Activated CD8-positive, alpha-beta T cell treated with anti-CD3 and anti-CD28 coated beads, Interleukin-2, amount 10 ng/mL, durations not matched to agents 7 days and 5 days (primary cell): ENCODE data around the gene ATP2B3. TPM values are rescaled to one million over a fixed set of nuclear protein-coding genes. Genes with fewer than 3 reads are reported as not detected.

ENCODE experiments used
- ATAC-seq: fragments of 150-1000 bp; cut with Tn5 transposase; one replicate; pipeline ENCODE4 v1.10.0; 2021; ENCODE audit warnings: moderate library complexity
- CTCF ChIA-PET: fragments of 350-600 bp; sonication (Branson Sonifier 250); formaldehyde crosslinking; loops from one replicate; lab custom pipeline; 2021; ENCODE audit warnings: antibody characterized with exemption; lab: Charles Lee
- POLR2A ChIA-PET: fragments of 350-600 bp; sonication (Branson Sonifier 250); formaldehyde crosslinking; loops from one replicate; lab custom pipeline; 2021; ENCODE audit warnings: antibody characterized with exemption; lab: Charles Lee
- DNase-seq: peaks from one replicate; pipeline ENCODE4 v3.0.0-alpha.2; 2020
- H3K27ac Mint-ChIP-seq: one replicate; pipeline ENCODE4 v1.8.0; 2021; ENCODE audit warnings: mild to moderate bottlenecking, mixed read lengths
- H3K27me3 Mint-ChIP-seq: one replicate; pipeline ENCODE4 v1.8.0; 2021; ENCODE audit warnings: low read depth, mixed read lengths
- H3K36me3 Mint-ChIP-seq: one replicate; pipeline ENCODE4 v1.8.0; 2021; ENCODE audit warnings: low read depth, mixed read lengths
- H3K4me1 Mint-ChIP-seq: one replicate; pipeline ENCODE4 v1.8.0; 2021; ENCODE audit warnings: low read depth, mixed read lengths
- H3K4me3 Mint-ChIP-seq: one replicate; pipeline ENCODE4 v1.8.0; 2021; ENCODE audit warnings: mild to moderate bottlenecking, mixed read lengths
- H3K9me3 Mint-ChIP-seq: one replicate; pipeline ENCODE4 v1.8.0; 2022; ENCODE audit warnings: mixed read lengths; ENCODE audit not compliant: insufficient read depth
- total RNA-seq, 2 experiments: library from RNA; stranded (reverse); gene quantifications; one replicate each; pipeline ENCODE4 v1.2.3, GENCODE V29; 2021

The ATP2B3 gene
- total RNA-seq, 2 experiments from 2014 or later, result not detected

DNA sequence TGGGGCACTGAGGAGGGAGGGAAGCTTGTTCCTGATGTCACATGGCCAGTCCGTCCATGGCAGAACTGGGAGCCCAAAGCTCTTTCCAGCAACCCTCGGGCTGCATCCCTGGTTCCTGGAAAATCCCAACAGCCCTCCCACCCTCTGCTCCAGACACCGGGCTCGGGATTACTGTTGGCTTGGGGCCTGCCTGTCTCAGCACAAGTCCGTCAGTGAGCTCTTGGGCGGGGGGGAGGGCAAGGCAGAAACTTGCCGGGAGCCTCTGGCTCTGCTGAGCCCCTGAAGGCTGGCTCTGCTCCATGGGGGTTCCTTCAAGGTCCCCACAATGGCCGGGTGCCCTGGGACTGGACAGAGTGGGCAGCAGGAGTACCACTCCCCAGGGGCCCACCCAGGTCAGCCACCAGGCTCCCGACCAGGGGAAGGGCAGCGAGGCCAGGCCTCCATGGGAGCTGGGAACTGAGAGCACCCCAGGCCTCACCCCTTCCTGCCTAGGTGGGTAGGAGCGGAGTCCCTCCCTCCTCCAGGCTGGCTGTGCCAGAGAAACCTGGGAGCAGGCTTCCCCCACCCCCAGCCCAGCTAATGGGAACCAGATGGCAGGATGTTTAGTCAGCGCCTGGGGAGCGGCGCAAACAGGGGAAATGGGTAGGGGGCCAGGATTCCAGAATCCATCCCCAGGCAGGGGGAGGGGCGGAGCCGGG, 40.6 kb upstream of the ATP2B3 start:
- peaks cover 4% of the 10 kb centered on the region for H3K27me3 Mint-ChIP-seq
- ATAC-seq, result no peak
- no peak for DNase-seq
- POLR2A ChIA-PET, result no interaction called here
- CTCF ChIA-PET, result no interaction called here
- H3K36me3 Mint-ChIP-seq, result no peaks in the 10 kb centered on the region
- peaks cover 2% of the 10 kb centered on the region for H3K4me1 Mint-ChIP-seq
- H3K9me3 Mint-ChIP-seq, result no peaks in the 10 kb centered on the region
- no peak overlapping the region for H3K27ac Mint-ChIP-seq
- H3K4me3 Mint-ChIP-seq, result no peak overlapping the region

DNA sequence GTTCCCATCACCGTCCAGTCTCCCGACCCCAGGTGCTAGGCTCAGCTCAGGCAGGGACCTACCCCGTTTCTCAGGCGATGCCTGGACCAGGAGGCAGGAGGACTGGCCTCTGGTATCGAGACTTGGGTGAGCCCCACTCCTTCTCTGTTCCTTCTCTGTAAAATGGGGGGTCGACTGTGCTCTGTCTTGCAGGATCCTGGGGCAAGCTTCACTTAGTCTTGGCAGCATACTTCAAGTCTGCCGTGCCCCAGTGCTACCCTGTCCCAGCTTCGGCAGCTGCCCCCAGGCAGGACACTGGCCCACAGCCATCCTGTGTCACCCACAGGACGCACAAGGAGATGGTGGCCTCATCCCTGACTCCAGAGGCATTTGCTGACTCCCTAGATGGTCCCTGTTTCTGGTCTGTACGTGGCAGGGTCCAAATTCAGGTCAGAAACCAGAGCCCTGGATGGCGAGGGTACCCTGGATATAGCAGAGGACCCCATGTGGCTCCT, 40.0 kb upstream of the ATP2B3 start:
- H3K4me1 Mint-ChIP-seq, result peaks cover 2% of the 10 kb centered on the region
- no peaks in the 10 kb centered on the region for H3K36me3 Mint-ChIP-seq
- peaks cover 4% of the 10 kb centered on the region for H3K27me3 Mint-ChIP-seq
- H3K9me3 Mint-ChIP-seq, result no peaks in the 10 kb centered on the region
- ChIA-PET POLR2A (no interaction called here), CTCF (no interaction called here)
- ATAC-seq, result no peak
- no peak overlapping the region for H3K27ac Mint-ChIP-seq
- no peak overlapping the region for H3K4me3 Mint-ChIP-seq
- DNase-seq, result no peak

DNA sequence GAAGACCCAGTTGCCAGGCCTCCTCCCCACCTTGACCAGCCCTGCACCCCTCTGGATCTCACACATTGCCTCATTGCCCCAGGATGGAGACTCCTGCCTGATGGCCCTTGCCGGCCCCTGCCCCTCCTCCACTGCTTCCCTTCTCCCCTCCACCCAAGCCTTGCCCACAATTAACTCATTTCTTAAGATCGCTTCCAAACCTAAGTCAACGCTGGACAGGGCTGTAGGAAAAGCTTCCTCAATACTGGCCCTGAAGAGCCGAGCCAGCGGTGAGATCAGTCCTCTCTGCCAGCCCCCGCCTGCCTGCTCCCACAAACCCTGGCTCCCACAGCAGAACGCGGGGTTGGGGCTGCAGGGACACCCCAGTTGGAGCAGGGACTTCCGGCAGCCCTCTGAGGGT, 39.5 kb upstream of the ATP2B3 start:
- DNase-seq, result no peak
- no peaks in the 10 kb centered on the region for H3K36me3 Mint-ChIP-seq
- H3K4me3 Mint-ChIP-seq, result no peak overlapping the region
- H3K27ac Mint-ChIP-seq, result no peak overlapping the region
- no peaks in the 10 kb centered on the region for H3K9me3 Mint-ChIP-seq
- no peak for ATAC-seq
- ChIA-PET POLR2A (no interaction called here), CTCF (no interaction called here)
- peaks cover 4% of the 10 kb centered on the region for H3K27me3 Mint-ChIP-seq
- peaks cover 2% of the 10 kb centered on the region for H3K4me1 Mint-ChIP-seq

DNA sequence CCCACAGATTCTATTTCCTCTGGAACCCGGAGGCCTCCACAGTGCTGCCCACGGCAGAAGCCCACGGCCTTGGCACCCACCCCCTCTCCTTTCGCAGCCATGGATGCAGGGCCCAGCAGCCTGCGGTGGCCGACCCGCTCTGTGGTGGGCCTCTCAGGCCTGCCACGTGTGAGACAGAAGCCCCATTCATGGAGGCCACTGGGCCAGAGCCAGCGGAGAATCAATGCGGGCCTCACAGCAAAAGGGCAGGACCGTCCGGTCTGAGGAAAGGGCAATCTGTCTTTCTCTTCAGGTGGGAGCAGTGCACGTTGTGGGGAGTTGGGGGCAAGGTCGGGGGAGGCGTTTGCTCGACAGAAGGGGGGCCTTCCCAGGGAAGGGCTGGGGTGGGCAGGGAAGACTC, 38.7 kb upstream of the ATP2B3 start:
- H3K27me3 Mint-ChIP-seq, result peaks cover 4% of the 10 kb centered on the region
- peaks cover 2% of the 10 kb centered on the region for H3K4me1 Mint-ChIP-seq
- no peak overlapping the region for H3K27ac Mint-ChIP-seq
- H3K9me3 Mint-ChIP-seq, result no peaks in the 10 kb centered on the region
- ChIA-PET POLR2A (no interaction called here), CTCF (interaction anchor here (1.2 kb wide), 1 partner anchor 8 kb away, joined by 3 read pairs; no protein-coding TSS in a partner anchor)
- H3K4me3 Mint-ChIP-seq, result no peak overlapping the region
- DNase-seq, result no peak
- H3K36me3 Mint-ChIP-seq, result no peaks in the 10 kb centered on the region
- ATAC-seq, result no peak

DNA sequence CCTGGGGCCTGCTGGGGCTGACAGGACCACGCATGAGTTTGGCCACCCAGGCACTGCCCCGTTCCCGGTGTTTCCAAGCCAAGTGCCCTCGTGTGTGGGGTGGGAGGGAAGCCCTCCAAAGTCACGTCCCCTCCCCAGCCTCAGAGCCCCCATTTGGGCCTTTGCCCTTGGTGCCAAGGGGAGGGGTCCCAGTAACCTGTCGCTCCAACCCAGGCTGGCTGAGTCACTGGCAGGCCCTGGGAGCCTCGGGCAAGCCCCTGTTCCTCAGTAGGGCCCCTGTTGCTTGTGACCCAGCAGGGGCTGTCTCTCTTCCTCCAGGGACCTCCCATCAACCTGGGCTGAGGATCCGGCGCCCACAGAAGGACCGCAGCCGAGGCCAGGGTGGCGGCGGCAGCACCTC, 36.4 kb upstream of the ATP2B3 start:
- ATAC-seq, result no peak
- no peak for DNase-seq
- no peak overlapping the region for H3K4me3 Mint-ChIP-seq
- no peaks in the 10 kb centered on the region for H3K27me3 Mint-ChIP-seq
- no peaks in the 10 kb centered on the region for H3K4me1 Mint-ChIP-seq
- no peaks in the 10 kb centered on the region for H3K9me3 Mint-ChIP-seq
- CTCF ChIA-PET, result no interaction called here
- no peak overlapping the region for H3K27ac Mint-ChIP-seq
- POLR2A ChIA-PET, result no interaction called here
- no peaks in the 10 kb centered on the region for H3K36me3 Mint-ChIP-seq

DNA sequence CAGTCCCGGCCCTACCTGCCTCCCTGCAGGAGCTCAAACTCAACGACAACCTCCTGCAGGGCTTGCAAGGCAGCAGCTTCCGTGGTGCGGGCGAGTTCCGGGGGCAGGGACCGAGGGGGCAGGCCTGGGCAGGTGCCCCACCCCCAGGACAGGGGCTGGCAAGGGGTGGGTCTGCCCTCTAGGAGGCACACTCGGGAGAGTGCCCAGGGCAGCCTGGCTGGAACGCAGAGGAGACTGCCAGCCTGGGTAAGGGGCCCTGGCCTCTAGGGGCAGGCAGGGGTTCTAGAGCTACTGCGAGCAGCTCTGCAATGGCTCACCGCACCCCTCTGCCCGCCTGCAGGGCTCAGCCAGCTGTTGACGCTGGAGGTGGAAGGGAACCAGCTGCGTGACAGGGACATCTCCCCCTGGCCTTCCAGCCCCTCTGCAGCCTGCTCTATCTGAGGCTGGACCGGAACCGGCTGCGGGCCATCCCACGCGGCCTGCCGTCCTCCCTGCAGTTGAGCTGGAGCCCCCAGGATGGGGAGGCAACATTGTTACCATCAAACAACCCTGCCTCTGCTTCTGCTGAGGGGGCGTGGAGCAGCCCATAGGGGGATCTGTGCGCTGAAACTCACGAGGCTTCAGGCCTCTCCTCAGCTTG, 34.9 kb upstream of the ATP2B3 start:
- Mint-ChIP-seq H3K36me3 (no peaks in the 10 kb centered on the region), H3K27ac (no peak overlapping the region), H3K9me3 (no peaks in the 10 kb centered on the region), H3K4me1 (no peaks in the 10 kb centered on the region), H3K27me3 (no peaks in the 10 kb centered on the region), H3K4me3 (no peak overlapping the region)
- ChIA-PET POLR2A (no interaction called here), CTCF (interaction anchor here (1.2 kb wide), 1 partner anchor 11 kb away, joined by 4 read pairs; no protein-coding TSS in a partner anchor)
- ATAC-seq (no peak), DNase-seq (no peak)

DNA sequence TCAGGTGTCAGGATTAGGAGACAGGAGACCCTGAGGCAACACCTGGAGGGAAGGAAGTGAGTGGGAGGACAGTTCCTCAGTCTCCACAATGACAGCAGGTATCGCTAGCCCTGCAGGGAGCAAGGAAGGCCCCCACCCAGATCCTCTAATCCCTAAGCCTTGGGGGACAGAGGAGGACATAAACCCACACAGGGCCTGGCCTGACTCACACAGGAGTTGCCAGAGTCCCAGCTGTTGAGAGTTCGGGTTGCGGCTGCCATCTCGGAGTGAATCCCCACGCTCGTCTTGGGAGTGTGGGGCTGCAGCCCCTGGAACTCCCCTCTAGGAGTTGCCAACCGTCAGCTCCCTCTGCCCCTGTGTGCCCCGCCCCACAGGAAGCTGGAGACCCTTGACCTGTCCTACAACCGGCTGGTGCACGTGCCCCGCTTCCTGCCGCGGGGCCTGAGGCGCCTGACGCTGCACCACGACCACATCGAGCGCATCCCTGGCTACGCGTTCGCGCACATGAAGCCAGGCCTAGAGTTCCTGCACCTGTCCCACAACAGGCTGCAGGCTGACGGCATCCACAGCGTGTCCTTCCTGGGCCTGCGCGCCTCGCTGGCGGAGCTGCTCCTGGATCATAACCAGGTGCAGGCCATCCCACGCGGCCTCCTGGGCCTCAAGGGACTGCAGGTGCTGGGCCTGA, 31.9 kb upstream of the ATP2B3 start:
- H3K27me3 Mint-ChIP-seq, result no peaks in the 10 kb centered on the region
- H3K27ac Mint-ChIP-seq, result no peak overlapping the region
- no peaks in the 10 kb centered on the region for H3K4me1 Mint-ChIP-seq
- no peak overlapping the region for H3K4me3 Mint-ChIP-seq
- no peaks in the 10 kb centered on the region for H3K36me3 Mint-ChIP-seq
- ChIA-PET POLR2A (no interaction called here), CTCF (no interaction called here)
- H3K9me3 Mint-ChIP-seq, result no peaks in the 10 kb centered on the region
- DNase-seq, result no peak
- no peak for ATAC-seq

DNA sequence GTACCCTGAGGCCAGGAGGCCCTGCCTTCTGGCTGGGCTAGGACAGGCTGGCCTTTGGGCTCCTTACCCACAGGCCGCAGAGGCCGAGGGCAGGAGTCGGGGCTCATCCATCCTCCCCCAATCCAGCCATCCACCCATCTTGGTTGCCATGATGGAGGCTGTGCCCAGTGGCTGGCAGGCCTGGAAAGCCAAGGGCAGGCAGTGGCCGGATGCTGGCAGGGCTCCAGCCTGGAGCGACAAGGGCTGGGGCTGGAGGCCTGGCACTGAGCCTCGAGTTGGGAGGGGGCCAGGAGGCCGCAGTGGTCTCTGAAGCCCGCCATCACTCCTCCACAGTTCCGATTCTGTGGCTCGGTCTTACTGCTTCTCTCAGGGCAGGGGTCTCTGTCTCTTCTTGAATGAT, 31.3 kb upstream of the ATP2B3 start:
- Mint-ChIP-seq H3K4me3 (no peak overlapping the region), H3K27me3 (no peaks in the 10 kb centered on the region), H3K9me3 (no peaks in the 10 kb centered on the region), H3K4me1 (no peaks in the 10 kb centered on the region), H3K36me3 (no peaks in the 10 kb centered on the region), H3K27ac (no peak overlapping the region)
- ChIA-PET POLR2A (no interaction called here), CTCF (no interaction called here)
- DNase-seq (no peak), ATAC-seq (no peak)

DNA sequence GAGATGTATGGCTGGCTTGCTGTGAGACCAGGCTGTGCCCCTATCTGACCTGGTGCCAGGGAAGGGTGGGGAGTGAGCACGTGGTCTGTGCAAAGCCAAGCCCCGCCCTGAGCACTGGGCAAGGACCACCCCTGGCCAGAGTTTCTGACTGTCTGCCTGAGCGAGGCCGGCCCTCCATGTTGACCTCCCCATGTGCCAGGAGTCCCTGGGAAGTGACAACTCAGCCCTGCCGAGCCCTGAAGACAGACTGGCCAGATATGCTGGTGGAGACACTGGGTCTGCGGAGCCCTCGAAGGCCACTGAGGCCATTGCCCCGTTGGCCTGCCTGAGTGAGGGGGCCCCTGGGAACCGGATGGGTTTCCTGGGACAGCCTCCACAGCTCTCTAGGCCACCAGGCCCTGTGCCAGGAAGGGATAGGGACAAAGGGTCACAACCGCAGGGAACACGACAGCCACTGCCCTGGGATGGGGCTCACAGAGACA, 29.8 kb upstream of the ATP2B3 start:
- ATAC-seq (no peak), DNase-seq (no peak)
- ChIA-PET POLR2A (no interaction called here), CTCF (no interaction called here)
- no peak overlapping the region for H3K27ac Mint-ChIP-seq
- no peaks in the 10 kb centered on the region for H3K27me3 Mint-ChIP-seq
- H3K4me1 Mint-ChIP-seq, result no peaks in the 10 kb centered on the region
- no peaks in the 10 kb centered on the region for H3K36me3 Mint-ChIP-seq
- no peak overlapping the region for H3K4me3 Mint-ChIP-seq
- H3K9me3 Mint-ChIP-seq, result no peaks in the 10 kb centered on the region

DNA sequence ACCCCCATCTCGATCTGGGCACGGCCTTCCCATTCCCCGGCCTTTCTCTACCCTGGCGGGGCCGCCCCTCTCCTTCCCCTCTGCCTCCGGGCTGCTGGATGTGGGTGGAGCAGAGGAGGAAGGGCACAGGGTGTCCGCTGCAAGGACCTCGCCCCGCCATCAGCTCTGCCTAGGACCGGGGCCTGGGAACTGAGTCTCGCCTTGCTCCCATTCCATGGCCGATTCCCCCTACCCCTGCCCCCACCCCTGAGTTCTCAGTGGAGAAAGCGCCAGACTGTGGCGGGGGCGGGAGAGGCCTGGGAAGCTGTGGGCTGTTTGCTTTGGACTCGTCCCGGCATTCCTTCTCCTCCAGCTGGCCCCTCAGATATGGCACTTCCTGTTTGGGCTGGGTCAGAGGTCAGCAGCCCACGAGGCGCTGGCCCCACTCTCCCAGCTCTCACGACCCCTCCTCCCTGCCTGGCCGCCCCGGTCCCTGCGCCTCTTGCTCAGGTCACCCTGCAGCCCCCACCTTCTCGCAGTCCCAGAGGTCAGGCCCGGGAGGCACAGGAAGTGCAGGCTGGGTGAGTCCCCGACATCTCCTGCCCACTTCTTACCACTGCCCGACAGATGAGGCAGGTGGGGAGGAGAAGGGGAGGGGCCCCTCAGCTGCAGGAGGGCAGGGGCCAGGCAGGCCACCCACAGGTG, 29.1 kb upstream of the ATP2B3 start:
- Mint-ChIP-seq H3K4me3 (no peak overlapping the region), H3K4me1 (no peaks in the 10 kb centered on the region), H3K36me3 (no peaks in the 10 kb centered on the region), H3K27me3 (no peaks in the 10 kb centered on the region), H3K9me3 (no peaks in the 10 kb centered on the region), H3K27ac (no peak overlapping the region)
- DNase-seq, result no peak
- CTCF ChIA-PET, result no interaction called here
- POLR2A ChIA-PET, result no interaction called here
- ATAC-seq, result no peak

DNA sequence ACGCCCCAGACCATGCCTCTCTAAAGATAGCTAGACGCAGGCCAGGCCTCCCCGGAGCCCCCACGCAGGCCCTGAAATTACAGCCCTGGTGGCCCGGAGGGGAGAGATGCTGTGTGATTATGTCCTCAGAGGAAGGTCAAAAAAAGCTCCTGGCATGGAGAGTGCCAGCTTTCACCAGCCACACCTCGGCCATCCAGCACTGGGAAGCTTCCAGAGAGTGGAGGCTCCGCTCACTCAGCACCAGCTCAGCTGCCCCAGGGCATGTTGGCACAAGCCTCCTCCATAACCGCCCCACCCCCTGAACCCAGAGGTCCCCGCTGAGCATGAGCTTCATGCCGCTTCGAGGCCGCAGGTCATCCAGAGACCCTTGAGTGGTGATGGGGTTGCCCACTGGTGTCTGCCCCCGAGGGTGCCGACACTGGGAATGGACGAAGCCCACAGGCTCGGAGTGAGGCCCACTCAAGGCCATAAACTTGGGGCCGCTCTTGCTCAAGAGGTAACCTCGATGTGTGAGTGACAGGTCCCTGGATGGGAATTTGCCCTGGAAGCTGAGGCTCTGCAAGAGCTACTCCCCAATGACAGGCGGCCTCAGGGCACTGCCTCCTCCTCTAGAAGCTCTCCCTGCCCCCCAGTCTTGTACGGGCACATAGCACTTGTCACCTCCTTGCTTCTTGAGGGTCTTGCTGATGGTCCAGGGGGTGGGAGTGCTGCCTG, 27.1 kb upstream of the ATP2B3 start:
- no peak for DNase-seq
- H3K9me3 Mint-ChIP-seq, result no peaks in the 10 kb centered on the region
- POLR2A ChIA-PET, result no interaction called here
- no peaks in the 10 kb centered on the region for H3K36me3 Mint-ChIP-seq
- H3K27me3 Mint-ChIP-seq, result peaks cover 2% of the 10 kb centered on the region
- H3K4me1 Mint-ChIP-seq, result no peaks in the 10 kb centered on the region
- H3K27ac Mint-ChIP-seq, result no peak overlapping the region
- CTCF ChIA-PET, result interaction anchor here (0.9 to 2.3 kb wide), 2 partner anchors 17 to 20 kb away, joined by 4 to 9 read pairs; partner anchors contain the start of gene HAUS7
- ATAC-seq, result no peak
- H3K4me3 Mint-ChIP-seq, result no peak overlapping the region
